GM21390 (cell line): ENCODE results near the gene CDH4.

Experiments used
- ATAC-seq: cut with Tn5 transposase; IDR thresholded peaks from one replicate; pipeline ENCODE4 v1.9.1; 2021; ENCODE audit not compliant: unreplicated experiment

CDH4 gene

DNA sequence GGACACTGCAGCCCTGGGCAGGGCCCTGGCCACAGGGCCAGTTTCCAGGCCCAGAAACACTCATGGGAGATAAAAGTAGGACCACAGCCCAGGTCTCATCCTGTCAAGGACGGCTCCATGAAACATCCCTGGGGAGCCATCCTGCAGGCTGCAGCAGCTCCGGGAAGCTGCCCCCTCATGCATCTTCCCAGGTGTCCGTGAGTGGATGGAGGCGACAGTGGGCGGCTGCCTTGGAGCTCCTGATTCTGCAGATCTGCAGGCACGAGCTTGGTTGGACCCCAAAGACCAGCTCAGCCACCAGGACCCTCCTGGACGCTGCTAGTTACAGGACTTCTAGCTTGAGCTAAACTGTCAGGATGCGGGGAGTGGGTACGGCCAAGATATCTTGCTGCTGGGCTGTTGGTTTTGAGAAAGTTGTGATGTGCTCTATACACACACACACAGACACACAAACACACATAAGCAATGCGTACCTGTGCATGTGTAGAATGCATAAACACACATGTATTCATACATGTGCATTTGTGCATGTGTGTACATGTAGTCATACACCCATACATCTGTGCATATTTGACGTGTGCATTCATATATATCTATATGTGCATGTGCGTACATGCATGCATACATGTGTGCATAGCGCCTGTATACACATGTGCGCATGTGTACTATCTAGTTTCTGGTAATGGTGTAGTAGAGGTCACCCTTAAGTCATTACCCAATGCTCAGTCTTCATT is 515.9 kb downstream of the CDH4 start:
- no peak for ATAC-seq

DNA sequence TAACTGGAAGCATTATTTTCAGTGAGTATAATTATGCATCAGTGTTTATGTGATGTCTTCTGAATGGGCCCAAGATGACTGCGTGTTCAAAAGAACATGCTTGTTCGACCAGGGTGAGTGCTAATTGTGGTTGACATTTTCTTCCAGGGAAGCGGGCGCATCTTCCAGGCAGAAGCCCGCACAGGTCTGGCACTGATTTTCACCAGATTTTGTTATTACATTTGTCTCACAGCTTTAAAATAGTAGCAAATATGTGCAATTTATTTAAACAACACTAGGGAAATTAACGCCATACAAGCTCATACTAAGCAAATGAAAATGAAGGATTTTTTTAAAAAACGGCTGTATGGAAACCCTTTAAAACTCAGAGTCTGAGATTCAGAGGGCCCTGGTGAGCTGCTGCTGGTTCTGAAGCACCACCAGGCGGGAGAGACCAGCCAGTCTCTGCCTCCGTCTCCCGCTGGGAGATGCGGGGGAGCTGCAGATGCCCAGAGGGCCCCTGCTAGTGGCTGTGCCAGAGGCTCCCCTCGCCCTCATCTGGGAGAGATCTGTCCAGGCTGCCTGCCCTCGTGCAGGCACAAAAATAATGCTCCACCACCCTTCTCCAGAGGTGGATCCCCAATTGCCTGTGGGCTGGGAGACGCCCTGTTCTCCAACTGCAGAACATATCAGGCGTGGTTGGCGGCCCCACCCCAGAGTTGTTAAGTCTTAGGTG is 516.7 kb downstream of the CDH4 start:
- ATAC-seq, result no peak

DNA sequence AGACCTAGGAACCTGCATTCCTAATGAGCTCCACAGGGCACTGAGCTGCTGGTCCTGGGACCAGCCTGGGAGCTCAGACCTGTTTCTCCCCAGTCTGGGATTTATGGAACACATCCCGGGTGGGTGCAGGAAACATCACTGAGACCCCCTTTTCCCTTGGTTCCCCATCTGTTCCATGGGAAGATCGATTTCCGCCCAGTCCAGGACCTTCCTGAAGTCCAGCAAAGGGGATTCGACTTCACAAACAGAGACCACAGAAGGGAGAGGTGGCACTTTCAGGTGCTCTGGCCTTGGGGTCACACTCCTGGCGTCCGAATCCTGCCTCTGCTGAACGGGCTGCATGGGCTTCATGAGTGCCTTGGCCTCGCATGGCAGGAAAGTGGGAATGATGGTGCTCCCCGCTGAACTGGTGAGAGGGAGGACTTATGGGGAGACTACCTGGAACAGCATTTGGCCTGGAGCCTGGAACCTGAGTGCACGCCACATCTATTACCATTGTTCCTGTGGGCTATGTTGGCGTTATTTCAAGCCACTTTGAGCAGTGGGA is 517.3 kb downstream of the CDH4 start:
- no peak for ATAC-seq

DNA sequence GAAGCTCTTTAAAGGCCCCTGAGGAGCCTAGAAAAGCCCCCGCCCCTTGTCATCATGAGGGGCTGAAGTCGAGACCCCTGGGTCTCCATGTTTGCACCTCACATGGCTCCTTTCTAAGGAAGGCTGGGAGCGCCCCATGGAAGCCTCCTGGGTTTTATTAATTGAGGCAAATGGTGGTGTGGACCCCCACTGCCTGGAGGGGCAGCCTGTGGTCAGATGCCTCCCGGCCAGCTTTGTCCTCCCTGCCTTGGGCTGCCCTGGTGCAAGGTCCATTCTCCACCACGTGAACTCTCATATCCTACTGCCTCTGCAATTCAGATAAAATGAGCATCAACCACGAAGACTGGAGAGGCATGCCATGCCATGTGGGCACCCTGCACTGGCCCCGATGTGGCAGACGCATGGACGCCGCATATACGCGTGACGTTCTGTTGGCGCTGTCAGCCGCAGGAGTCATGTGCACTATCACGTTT is 518.1 kb downstream of the CDH4 start:
- no peak for ATAC-seq

DNA sequence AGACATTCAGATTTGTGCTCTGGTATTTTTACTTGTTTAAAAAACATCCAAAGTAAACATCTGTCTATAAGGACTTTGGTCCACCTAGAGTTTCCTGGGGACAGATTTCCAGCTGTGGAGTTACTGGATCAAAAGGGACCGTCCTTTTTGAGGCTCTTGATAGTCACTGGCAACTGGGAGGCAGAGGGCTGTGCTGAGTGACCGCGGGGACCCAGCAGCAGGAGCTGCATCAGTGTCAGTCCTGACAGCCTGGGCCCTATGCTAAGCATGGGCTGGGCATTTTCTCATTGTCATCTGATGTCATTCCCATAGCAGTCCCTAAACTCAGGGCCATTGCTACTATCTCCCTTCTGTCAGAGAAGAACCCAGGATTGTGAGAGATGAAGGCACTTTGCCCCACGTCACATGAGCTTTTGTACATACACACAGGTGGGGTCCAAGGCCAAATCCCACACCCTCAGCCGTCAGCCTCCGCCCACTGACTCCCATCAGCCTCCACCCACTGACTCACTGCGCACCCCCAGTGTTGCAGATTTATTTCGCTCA is 519.8 kb downstream of the CDH4 start:
- ATAC-seq, result no peak

DNA sequence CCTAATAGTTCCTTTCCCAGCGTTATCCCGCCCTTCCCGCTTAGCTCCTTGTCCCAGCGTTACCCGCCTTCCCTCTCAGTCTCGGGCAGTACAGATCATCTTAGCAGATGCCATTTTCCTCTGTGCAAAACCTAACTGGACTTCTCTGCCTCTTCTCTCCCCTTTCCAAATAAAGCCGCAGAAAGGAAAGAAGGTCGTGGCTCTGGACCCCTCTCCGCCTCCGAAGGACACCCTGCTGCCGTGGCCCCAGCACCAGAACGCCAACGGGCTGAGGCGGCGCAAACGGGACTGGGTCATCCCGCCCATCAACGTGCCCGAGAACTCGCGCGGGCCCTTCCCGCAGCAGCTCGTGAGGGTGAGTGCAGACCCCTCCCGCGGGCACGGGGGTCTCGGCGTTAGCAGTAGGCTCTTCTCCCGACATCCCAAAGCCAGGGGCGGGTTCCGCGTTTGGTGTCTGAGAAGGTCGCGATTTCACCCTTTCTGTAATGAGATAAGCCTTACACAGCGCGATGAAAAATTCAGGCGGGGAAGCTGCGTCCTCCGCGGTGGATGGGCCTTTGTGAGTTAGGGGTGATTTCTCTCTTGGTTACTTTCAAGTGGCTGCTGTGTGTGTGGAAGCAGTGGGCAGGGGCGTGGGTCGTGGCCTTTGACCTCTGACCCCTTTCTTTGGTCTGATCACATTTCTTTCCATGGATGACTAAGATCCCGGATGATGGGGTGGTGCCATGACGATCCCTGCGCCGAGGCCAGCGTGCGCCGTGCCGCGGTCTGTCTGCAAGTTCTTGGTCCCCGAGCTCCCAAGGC is 521.0 kb downstream of the CDH4 start:
- no peak for ATAC-seq

DNA sequence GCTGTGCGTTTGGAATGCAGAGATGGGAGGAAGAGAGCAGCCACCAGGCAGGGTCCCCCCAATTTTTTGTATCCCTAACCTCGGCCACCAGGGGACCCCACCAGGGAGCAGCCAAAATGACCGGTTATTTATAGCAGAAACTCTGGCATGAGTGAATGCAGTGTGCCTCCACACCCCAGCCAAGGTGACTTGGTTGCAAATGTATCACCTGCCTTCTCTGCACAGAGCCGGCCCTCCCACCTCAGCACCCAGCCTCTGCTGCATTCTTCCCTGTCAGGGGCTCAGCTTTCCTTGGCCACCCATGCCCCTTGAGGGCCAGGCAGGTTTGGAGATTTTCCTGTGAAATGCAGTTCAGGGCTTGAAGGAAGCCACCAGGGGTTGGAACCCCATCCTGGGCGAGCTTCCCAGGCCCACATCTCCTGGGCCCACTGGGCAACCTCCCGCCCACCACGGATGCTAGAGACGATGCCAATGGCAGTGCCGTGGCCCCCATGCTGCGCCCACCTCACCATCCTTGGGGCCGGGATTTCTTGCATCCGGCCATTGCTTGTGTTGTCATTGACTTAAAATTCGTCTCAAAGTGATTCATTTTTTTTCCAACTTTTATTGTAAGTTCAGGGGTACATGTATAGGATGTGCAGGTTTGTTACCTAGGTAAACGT is 522.0 kb downstream of the CDH4 start:
- ATAC-seq, result no peak

DNA sequence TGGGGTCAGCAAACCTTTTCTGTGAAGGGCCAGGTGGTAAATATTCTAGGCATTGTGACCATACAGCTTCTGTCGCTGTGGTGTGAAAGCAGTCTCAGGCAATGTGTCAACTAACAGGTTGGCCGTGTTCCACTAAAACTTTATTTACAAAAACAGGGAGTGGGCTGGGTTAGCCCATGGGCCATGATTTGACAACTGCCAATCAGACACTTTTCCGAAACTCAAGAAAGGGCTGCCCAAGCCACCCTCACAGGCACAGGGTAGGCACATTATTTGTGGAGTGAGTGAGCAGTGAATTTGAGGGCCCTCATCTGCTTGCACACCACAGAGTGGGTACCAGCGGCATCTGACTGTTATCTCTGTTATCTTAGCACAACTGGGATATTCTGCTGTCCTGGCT is 523.4 kb downstream of the CDH4 start:
- ATAC-seq, result no peak

DNA sequence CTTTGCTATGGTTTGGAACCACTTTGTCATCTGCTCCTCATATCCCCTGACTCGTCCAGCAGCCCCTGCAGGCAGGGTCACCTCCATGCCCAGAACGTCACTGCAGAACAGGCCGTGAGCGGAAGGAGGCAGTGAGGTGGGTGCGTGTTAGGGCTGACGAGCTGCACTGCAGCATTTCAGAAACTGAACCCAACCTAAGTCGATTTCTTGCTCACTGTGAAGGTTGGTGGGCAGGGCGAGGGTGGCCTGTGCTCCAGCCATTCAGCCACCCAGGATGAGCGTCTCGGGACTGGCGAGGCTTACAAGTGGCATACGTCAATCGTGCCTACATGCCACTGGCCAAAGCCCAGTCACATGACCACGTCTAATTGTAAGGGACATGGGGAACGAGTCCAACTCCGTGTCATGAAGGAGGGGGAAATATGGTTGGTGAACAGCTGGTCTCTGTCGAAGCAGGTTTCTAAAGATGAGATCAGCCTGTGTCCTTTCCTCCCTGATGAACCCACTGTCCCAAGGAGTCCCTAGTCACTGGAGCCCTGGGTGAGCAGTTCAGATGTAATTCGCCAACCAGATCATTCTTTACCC is 524.5 kb downstream of the CDH4 start:
- no peak for ATAC-seq

DNA sequence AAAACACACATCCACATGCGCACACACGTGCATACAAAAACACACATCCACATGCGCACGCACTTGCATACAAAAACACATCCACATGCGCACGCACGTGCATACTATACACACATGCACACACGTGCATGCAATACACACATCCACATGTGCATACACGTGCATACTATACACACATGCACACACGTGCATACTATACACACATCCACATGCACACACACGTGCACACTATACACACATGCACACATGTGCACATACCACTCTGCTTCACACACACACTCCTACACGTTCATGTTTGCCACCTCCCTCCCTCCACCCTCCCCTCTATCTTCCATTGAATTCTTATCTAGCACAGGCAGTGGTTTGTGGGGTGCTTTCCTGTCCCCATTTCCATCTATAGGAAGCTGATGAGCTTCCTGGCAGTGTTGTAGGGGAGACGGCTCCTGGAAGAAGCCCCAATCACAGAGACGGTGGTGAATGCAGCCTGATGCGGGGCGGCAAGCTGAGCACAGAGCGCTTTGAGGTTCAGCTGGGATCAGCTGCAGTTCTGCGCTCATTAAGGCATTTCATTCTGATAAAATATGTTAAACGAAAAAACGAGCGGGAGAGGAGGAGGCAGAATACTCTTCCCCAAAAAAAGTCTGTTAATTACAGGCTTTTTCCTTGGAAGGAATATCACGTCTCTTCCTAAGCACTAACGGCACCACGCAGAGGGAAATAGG is 525.9 kb downstream of the CDH4 start:
- ATAC-seq, result no peak

DNA sequence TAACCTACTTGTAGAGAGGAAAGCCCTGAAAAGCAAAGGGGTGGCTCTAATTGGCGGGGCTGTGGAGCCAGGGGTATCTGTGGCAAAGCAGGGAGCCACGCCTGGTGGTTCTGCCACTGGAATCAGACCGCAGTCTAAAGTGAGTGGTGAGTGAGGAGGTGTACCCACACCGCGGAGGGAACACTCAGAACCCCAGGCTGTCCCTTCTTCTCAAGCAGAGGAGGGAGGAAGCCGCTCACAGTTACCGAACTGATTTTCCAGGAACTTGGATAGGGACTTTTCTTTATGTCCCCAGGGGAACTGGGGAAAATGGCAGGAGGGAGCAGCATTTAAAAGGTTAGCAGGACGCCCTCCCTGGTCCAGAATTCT is 526.4 kb downstream of the CDH4 start:
- ATAC-seq, result no peak

DNA sequence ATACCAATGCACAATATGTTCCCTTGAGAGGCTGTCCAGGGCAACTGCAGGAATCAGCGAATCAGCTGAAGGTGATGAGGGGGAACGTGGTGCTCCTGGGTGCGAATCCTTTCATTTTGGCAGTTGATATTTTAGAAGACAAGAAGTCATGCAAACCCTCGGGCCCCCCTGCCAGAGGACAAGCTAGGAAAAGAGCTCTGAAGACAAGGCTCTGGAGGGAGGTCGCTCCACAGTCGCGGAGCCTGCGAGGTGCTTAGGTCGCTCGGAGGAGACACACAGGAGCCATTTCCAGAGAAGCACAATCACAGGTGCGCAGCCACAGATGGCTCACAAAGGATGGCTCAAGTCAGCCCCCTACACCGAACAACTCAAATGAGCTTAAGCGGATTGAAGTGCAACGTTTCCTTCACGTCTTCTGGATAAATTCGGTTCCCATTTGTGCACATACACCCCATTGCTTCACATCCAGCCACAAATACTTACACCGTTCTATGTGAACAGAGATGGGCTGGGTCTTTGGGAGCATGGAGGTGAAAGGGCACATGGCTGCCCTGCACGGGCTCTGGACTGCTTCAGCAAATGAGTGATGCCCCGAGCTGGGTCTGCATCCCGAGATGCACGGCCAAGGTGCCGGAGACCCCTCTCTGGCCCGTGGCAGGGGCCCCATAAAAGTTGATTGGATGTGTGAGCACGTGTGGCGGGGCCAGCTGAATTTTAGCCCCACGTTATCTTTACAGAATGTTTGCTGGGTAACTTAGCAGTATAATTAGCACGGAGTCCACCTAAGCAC is 527.3 kb downstream of the CDH4 start:
- ATAC-seq, result no peak

DNA sequence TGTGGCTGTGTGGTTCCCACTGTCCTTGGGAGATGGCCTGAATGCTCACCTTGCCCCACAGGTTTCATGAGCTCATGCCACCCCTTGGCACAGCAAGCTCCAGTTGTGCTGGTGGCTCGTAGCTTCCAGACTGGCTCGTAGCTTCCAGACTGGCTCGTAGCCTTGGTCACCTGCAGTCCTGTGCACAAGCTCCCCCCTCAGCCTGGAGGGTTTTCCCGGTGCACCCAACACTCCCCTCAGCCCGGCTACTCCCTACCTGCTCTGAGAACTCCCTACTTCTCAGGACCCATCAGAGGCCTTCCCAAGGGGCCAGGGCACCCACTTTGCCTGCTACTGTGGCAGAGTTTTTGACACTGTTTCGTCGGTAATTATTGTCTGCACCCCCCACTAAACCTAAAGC is 528.0 kb downstream of the CDH4 start:
- no peak for ATAC-seq

DNA sequence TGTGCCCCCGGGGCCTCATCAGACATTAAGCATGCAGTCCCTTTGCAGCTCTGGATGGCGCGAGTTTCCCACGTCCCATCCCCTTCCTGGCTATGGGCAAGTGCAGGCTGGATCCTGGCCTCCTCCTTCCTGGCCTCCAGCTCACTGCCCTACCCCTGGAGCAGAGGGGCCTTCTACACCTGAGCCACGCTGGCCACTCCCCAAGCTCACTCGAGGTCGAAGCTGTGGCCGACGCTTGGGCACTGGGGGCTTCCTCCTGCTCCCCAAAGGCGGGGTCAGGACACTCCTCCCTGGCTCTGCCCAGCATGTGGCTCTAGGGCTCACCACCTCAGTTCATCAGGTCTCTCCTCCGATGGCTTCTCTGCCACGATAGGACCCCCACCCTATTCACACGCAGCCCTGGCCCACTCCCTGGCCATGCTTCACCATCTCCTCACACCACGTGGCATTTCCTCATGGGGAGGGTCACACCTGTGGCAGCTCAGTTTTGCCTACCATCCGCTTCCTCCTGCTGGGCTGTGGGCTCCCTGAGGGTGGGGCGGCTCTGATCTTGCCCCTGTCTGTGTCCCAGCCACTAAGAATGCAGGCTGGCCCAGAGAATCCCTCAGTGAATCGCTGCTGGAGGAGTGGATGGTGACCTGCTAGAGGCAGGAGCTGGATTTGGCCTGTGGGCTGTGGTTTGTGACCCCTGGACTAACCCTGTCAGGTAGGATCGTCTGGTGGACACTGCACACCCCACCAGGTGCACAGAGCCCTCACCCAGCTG is 532.9 kb downstream of the CDH4 start:
- no peak for ATAC-seq

DNA sequence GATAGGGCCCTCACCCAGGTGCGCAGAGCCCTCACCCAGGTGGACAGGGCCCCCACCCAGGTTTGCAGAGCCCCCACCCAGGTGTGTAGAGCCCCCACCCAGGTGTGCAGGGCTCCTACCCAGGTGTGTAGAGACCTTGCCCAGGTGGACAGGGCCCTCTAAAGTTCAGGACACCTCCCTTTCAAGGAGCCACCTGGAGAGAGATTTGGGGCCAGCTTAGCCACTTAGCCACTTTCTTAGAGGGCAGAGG is 533.4 kb downstream of the CDH4 start:
- ATAC-seq, result no peak

DNA sequence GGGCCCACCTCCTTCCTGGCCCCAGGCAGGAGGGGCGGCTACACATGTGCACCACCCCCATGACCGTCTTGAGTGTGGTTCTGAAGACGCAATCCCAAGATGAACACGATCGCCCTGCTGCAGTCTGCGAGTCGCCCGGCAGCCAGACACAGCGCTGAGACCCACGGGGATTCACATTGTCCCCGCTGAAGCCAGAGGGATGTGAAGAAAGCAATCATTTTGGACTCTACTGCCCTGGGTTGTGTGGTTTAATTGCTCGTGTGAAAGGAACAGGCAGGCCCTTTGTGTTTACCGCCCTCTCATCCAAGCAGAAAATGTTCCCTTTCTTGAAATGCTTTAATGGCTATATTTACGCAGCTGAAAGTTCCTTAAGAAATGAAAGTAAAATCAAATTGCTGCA is 534.2 kb downstream of the CDH4 start:
- no peak for ATAC-seq

DNA sequence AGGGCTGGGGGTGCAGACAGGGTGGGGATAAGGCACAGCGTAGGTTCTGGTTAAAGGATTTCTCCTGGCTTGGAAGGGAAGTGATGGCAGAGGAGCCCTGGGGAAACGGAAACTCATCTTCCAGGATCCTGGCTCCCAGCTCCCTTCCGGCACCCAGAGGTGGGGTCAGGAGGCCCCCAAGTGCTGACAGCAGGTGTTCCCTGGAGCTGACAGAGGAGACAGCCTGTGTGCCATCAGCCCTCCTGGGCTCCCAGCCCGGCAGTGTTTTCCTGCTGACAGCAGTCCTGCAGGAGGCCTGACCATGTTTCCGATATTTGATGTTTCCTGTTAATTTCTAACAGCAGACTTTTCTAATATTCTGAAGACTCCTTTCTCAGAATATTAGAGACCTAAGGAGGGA is 536.3 kb downstream of the CDH4 start:
- no peak for ATAC-seq

DNA sequence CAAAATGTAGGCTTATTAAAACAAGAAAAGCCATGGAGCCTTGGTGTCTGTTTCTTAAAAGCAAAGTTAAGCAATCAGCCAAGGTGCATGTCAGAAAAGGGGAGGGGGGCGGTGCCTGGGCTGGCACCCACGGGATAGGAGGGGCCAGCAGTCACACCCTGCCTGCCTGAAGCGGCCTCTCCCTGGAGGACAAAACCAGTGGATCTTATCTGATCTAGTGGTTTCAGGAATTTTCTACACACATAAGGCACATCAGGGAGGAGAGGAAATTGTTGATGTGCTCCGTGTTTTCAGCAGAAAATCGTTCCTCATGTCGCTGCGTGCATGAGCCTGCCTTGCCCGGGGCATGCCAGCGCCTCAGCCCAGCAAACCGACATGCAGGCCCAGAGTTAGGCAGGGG is 537.3 kb downstream of the CDH4 start:
- ATAC-seq, result no peak
